GM23338 (cell line): ENCODE measurements around the gene CASP1. TPM values are rescaled to one million over a fixed set of nuclear protein-coding genes. Genes with fewer than 3 reads are reported as not detected.

Experiments used
- ATAC-seq: fragments of 200-7000 bp; cut with Tn5 transposase; 3 replicates; pipeline ENCODE4 v1.9.1; 2020
- DNase-seq: peaks from one replicate; pipeline ENCODE4 v3.0.0-alpha.2; 2015; ENCODE audit warnings: low spot score
- H2AFZ ChIP-seq: fragments of 200-600 bp; sonication (generic); 2 replicates; pipeline ENCODE4 v1.8.0; 2016; ENCODE audit warnings: antibody characterized with exemption, mild to moderate bottlenecking, moderate library complexity
- H3F3A ChIP-seq: fragments of 200-600 bp; sonication (generic); replicated peaks from 2 replicates; pipeline ENCODE4 v1.8.0; 2017; ENCODE audit warnings: antibody characterized with exemption, mixed run types, low read depth
- H3K27ac ChIP-seq: fragments of 200-600 bp; sonication (generic); 2 replicates; pipeline ENCODE4 v1.6.1; 2016; ENCODE audit warnings: low read depth
- H3K27me3 ChIP-seq: fragments of 200-600 bp; sonication (generic); 2 replicates; pipeline ENCODE4 v1.8.0; 2016; ENCODE audit warnings: mild to moderate bottlenecking, mixed run types, moderate library complexity; ENCODE audit not compliant: insufficient read depth
- H3K36me3 ChIP-seq: fragments of 200-600 bp; sonication (generic); 2 replicates; pipeline ENCODE4 v1.8.0; 2016; ENCODE audit warnings: mild to moderate bottlenecking; ENCODE audit not compliant: insufficient read depth
- H3K4me1 ChIP-seq: fragments of 200-600 bp; sonication (generic); 2 replicates; pipeline ENCODE4 v1.8.0; 2016; ENCODE audit warnings: mild to moderate bottlenecking, moderate library complexity; ENCODE audit not compliant: insufficient read depth
- H3K4me2 ChIP-seq: fragments of 200-600 bp; sonication (generic); 2 replicates; pipeline ENCODE4 v1.7.1; 2017; ENCODE audit warnings: mixed run types
- H3K4me3 ChIP-seq: fragments of 200-600 bp; sonication (generic); 2 replicates; pipeline ENCODE4 v1.6.1; 2016; ENCODE audit warnings: mixed run types
- H3K79me2 ChIP-seq: fragments of 200-600 bp; sonication (generic); replicated peaks from 2 replicates; pipeline ENCODE4 v1.8.0; 2017; ENCODE audit warnings: mild to moderate bottlenecking; ENCODE audit not compliant: insufficient read depth
- H3K9me2 ChIP-seq: fragments of 200-600 bp; sonication (generic); 2 replicates; pipeline ENCODE4 v1.8.0; 2017; ENCODE audit not compliant: insufficient read depth
- H4K20me1 ChIP-seq: fragments of 200-600 bp; sonication (generic); replicated peaks from 2 replicates; pipeline ENCODE4 v1.8.0; 2017; ENCODE audit warnings: mild to moderate bottlenecking; ENCODE audit not compliant: insufficient read depth
- H3K27ac Mint-ChIP-seq: 2 replicates; pipeline ENCODE4 v1.8.0; 2020; ENCODE audit warnings: inconsistent platforms, mild to moderate bottlenecking, moderate library complexity, mixed read lengths
- H3K27me3 Mint-ChIP-seq: 3 replicates; pipeline ENCODE4 v1.8.0; 2022; ENCODE audit warnings: low read depth, mild to moderate bottlenecking, moderate library complexity, mixed read lengths, inconsistent platforms; ENCODE audit not compliant: insufficient read depth, poor library complexity
- H3K36me3 Mint-ChIP-seq: 3 replicates; pipeline ENCODE4 v1.8.0; 2021; ENCODE audit warnings: low read depth, mild to moderate bottlenecking, inconsistent platforms, moderate library complexity, mixed read lengths
- H3K4me1 Mint-ChIP-seq: 3 replicates; pipeline ENCODE4 v1.8.0; 2020; ENCODE audit warnings: mild to moderate bottlenecking, inconsistent platforms, mixed read lengths
- H3K4me3 Mint-ChIP-seq: 3 replicates; pipeline ENCODE4 v1.8.0; 2021; ENCODE audit warnings: moderate library complexity, mild to moderate bottlenecking, inconsistent platforms, mixed read lengths
- H3K9me3 Mint-ChIP-seq: 3 replicates; pipeline ENCODE4 v1.8.0; 2020; ENCODE audit warnings: moderate library complexity, mild to moderate bottlenecking, inconsistent platforms, mixed read lengths
- CREB1 ChIP-seq: fragments of 250-450 bp; sonication (Bioruptor Pico); IDR thresholded peaks from 2 replicates; pipeline ENCODE4 v1.5.0; 2020; ENCODE audit warnings: low read depth, mild to moderate bottlenecking, moderate library complexity
- EZH2 ChIP-seq: fragments of 200-600 bp; sonication (generic); IDR thresholded peaks from one replicate; pipeline ENCODE4 v1.8.0; 2017; ENCODE audit warnings: antibody characterized with exemption, mild to moderate bottlenecking, low read depth; ENCODE audit not compliant: unreplicated experiment
- EZH2phosphoT487 ChIP-seq: fragments of 200-600 bp; sonication (generic); IDR thresholded peaks from one replicate; pipeline ENCODE4 v1.8.1; 2018; ENCODE audit warnings: antibody characterized with exemption; ENCODE audit not compliant: unreplicated experiment
- JUNB ChIP-seq: IDR thresholded peaks from one replicate; pipeline ENCODE4 v1.6.1; 2016; ENCODE audit warnings: antibody characterized with exemption; ENCODE audit not compliant: unreplicated experiment
- NANOG ChIP-seq: IDR thresholded peaks from 2 replicates; pipeline ENCODE4 v1.6.1; 2016; ENCODE audit warnings: antibody characterized with exemption, borderline replicate concordance
- POLR2AphosphoS5 ChIP-seq: IDR thresholded peaks from 2 replicates; pipeline ENCODE4 v1.6.1; 2016; ENCODE audit warnings: antibody characterized with exemption, low read depth
- STAT1 ChIP-seq: IDR thresholded peaks from one replicate; pipeline ENCODE4 v1.6.1; 2016; ENCODE audit warnings: antibody characterized with exemption; ENCODE audit not compliant: unreplicated experiment
- ZNF114 ChIP-seq: fragments of 250-450 bp; sonication (Bioruptor Pico); IDR thresholded peaks from 2 replicates; pipeline ENCODE4 v1.5.0; 2020; ENCODE audit warnings: mild to moderate bottlenecking, moderate library complexity
- ZNF331 ChIP-seq: fragments of 250-450 bp; sonication (Bioruptor Pico); IDR thresholded peaks from 2 replicates; pipeline ENCODE4 v1.5.0; 2020; ENCODE audit warnings: low read depth, mild to moderate bottlenecking, moderate library complexity
- polyA plus RNA-seq: library from polyadenylated mRNA; unstranded; fragments of >200 nt; fragmentation: Nextera tagmentation; extraction: Ambion mirVana; gene quantifications from 2 replicates; pipeline ENCODE4 v1.2.1, GENCODE V29; 2016
- total RNA-seq: library from RNA; depleted of rRNA; stranded (reverse); fragments of >200 nt; shearing (Covaris generic); gene quantifications from 2 replicates; pipeline ENCODE4 v1.2.3, GENCODE V29; 2014
- TF ChIP-seq, protein P1 (sequence below), 2 experiments: fragments of 200-600 bp in 1 of 2; sonication (generic) in 1 of 2; conservative IDR thresholded peaks; 2 replicates each; pipeline versions ENCODE4 v1.5.1 to v1.6.1; 2016 to 2017; ENCODE audit warnings: antibody characterized with exemption in 2 of 2, low read depth in 2 of 2, mild to moderate bottlenecking in 2 of 2, moderate library complexity in 1 of 2
- TF ChIP-seq, protein P2 (sequence below): fragments of 250-450 bp; sonication (Bioruptor Pico); IDR thresholded peaks from 2 replicates; pipeline ENCODE4 v1.5.0; 2020; ENCODE audit warnings: mild to moderate bottlenecking, moderate library complexity
- TF ChIP-seq, protein P3 (sequence below): IDR thresholded peaks from one replicate; pipeline ENCODE4 v1.6.1; 2018; ENCODE audit warnings: antibody characterized with exemption; ENCODE audit not compliant: unreplicated experiment
- TF ChIP-seq, protein P4 (sequence below): IDR thresholded peaks from 2 replicates; pipeline ENCODE4 v1.6.1; 2016; ENCODE audit warnings: antibody characterized with exemption

The CASP1 gene
- total and polyA plus RNA-seq, 2 experiments from 2014 or later: 0.10 TPM; not detected in 1

DNA sequence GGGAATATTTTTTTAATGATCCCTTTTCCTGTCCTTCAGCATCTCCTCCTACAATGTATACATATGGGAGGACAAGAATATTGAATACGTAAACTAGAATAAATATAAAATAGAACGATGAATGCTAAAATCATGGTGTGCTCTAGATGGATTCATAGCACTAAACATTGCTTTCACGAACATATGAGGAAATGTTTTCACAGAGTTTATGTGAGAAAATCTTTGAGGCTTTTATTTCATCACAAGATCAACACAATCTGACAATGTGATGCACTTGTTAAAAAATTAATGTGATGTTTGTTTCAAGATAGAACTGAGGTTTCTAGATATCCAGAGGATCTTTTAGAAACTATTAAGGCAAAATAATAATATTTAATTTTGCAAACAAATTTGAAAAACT, 7.2 kb upstream of the CASP1 start:
- no peaks in the 10 kb centered on the region; the same call in 1 of the 2 replicates for H3K4me1 ChIP-seq
- no peaks in the 10 kb centered on the region for H3K79me2 ChIP-seq
- H3F3A ChIP-seq: no peaks in the 10 kb centered on the region
- TF ChIP-seq CREB1 (CRISPR knock-in tag) (no peak), EZH2phosphoT487 (no peak), POLR2AphosphoS5 (no peak), ZNF114 (CRISPR knock-in tag) (no peak), NANOG (no peak), ZNF331 (CRISPR knock-in tag) (no peak), EZH2 (no peak), STAT1 (no peak), JUNB (no peak)
- TF ChIP-seq, protein P1, sequence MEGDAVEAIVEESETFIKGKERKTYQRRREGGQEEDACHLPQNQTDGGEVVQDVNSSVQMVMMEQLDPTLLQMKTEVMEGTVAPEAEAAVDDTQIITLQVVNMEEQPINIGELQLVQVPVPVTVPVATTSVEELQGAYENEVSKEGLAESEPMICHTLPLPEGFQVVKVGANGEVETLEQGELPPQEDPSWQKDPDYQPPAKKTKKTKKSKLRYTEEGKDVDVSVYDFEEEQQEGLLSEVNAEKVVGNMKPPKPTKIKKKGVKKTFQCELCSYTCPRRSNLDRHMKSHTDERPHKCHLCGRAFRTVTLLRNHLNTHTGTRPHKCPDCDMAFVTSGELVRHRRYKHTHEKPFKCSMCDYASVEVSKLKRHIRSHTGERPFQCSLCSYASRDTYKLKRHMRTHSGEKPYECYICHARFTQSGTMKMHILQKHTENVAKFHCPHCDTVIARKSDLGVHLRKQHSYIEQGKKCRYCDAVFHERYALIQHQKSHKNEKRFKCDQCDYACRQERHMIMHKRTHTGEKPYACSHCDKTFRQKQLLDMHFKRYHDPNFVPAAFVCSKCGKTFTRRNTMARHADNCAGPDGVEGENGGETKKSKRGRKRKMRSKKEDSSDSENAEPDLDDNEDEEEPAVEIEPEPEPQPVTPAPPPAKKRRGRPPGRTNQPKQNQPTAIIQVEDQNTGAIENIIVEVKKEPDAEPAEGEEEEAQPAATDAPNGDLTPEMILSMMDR (conservative IDR thresholded peaks at IDR 0.05; ENCODE audit: low read depth in 2 of 2): no peak
- TF ChIP-seq, protein P2, sequence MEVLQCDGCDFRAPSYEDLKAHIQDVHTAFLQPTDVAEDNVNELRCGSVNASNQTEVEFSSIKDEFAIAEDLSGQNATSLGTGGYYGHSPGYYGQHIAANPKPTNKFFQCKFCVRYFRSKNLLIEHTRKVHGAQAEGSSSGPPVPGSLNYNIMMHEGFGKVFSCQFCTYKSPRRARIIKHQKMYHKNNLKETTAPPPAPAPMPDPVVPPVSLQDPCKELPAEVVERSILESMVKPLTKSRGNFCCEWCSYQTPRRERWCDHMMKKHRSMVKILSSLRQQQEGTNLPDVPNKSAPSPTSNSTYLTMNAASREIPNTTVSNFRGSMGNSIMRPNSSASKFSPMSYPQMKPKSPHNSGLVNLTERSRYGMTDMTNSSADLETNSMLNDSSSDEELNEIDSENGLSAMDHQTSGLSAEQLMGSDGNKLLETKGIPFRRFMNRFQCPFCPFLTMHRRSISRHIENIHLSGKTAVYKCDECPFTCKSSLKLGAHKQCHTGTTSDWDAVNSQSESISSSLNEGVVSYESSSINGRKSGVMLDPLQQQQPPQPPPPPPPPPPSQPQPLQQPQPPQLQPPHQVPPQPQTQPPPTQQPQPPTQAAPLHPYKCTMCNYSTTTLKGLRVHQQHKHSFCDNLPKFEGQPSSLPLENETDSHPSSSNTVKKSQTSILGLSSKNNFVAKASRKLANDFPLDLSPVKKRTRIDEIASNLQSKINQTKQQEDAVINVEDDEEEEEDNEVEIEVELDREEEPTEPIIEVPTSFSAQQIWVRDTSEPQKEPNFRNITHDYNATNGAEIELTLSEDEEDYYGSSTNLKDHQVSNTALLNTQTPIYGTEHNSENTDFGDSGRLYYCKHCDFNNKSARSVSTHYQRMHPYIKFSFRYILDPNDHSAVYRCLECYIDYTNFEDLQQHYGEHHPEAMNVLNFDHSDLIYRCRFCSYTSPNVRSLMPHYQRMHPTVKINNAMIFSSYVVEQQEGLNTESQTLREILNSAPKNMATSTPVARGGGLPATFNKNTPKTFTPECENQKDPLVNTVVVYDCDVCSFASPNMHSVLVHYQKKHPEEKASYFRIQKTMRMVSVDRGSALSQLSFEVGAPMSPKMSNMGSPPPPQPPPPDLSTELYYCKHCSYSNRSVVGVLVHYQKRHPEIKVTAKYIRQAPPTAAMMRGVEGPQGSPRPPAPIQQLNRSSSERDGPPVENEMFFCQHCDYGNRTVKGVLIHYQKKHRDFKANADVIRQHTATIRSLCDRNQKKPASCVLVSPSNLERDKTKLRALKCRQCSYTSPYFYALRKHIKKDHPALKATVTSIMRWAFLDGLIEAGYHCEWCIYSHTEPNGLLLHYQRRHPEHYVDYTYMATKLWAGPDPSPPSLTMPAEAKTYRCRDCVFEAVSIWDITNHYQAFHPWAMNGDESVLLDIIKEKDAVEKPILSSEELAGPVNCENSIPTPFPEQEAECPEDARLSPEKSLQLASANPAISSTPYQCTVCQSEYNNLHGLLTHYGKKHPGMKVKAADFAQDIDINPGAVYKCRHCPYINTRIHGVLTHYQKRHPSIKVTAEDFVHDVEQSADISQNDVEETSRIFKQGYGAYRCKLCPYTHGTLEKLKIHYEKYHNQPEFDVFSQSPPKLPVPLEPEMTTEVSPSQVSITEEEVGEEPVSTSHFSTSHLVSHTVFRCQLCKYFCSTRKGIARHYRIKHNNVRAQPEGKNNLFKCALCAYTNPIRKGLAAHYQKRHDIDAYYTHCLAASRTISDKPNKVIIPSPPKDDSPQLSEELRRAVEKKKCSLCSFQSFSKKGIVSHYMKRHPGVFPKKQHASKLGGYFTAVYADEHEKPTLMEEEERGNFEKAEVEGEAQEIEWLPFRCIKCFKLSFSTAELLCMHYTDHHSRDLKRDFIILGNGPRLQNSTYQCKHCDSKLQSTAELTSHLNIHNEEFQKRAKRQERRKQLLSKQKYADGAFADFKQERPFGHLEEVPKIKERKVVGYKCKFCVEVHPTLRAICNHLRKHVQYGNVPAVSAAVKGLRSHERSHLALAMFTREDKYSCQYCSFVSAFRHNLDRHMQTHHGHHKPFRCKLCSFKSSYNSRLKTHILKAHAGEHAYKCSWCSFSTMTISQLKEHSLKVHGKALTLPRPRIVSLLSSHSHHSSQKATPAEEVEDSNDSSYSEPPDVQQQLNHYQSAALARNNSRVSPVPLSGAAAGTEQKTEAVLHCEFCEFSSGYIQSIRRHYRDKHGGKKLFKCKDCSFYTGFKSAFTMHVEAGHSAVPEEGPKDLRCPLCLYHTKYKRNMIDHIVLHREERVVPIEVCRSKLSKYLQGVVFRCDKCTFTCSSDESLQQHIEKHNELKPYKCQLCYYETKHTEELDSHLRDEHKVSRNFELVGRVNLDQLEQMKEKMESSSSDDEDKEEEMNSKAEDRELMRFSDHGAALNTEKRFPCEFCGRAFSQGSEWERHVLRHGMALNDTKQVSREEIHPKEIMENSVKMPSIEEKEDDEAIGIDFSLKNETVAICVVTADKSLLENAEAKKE (CRISPR knock-in tag): no peak
- TF ChIP-seq, protein P3, sequence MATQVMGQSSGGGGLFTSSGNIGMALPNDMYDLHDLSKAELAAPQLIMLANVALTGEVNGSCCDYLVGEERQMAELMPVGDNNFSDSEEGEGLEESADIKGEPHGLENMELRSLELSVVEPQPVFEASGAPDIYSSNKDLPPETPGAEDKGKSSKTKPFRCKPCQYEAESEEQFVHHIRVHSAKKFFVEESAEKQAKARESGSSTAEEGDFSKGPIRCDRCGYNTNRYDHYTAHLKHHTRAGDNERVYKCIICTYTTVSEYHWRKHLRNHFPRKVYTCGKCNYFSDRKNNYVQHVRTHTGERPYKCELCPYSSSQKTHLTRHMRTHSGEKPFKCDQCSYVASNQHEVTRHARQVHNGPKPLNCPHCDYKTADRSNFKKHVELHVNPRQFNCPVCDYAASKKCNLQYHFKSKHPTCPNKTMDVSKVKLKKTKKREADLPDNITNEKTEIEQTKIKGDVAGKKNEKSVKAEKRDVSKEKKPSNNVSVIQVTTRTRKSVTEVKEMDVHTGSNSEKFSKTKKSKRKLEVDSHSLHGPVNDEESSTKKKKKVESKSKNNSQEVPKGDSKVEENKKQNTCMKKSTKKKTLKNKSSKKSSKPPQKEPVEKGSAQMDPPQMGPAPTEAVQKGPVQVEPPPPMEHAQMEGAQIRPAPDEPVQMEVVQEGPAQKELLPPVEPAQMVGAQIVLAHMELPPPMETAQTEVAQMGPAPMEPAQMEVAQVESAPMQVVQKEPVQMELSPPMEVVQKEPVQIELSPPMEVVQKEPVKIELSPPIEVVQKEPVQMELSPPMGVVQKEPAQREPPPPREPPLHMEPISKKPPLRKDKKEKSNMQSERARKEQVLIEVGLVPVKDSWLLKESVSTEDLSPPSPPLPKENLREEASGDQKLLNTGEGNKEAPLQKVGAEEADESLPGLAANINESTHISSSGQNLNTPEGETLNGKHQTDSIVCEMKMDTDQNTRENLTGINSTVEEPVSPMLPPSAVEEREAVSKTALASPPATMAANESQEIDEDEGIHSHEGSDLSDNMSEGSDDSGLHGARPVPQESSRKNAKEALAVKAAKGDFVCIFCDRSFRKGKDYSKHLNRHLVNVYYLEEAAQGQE: no peak
- TF ChIP-seq, protein P4, sequence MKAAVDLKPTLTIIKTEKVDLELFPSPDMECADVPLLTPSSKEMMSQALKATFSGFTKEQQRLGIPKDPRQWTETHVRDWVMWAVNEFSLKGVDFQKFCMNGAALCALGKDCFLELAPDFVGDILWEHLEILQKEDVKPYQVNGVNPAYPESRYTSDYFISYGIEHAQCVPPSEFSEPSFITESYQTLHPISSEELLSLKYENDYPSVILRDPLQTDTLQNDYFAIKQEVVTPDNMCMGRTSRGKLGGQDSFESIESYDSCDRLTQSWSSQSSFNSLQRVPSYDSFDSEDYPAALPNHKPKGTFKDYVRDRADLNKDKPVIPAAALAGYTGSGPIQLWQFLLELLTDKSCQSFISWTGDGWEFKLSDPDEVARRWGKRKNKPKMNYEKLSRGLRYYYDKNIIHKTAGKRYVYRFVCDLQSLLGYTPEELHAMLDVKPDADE: no peak
- peaks cover 3% of the 10 kb centered on the region; the same call in 1 of the 3 replicates for H3K36me3 Mint-ChIP-seq
- ATAC-seq (no peak), DNase-seq (no peak)
- no peaks in the 10 kb centered on the region for H3K9me3 Mint-ChIP-seq
- no peak overlapping the region for H2AFZ ChIP-seq
- peaks cover 17% of the 10 kb centered on the region for H3K9me2 ChIP-seq
- H3K27me3 Mint-ChIP-seq: no peaks in the 10 kb centered on the region
- H3K4me3 ChIP-seq: no peak overlapping the region
- H3K27me3 ChIP-seq: no peaks in the 10 kb centered on the region
- H3K4me3 Mint-ChIP-seq: no peak overlapping the region
- no peak overlapping the region for H3K27ac ChIP-seq
- H3K36me3 ChIP-seq: no peaks in the 10 kb centered on the region
- no peaks in the 10 kb centered on the region for H4K20me1 ChIP-seq
- H3K4me1 Mint-ChIP-seq: no peaks in the 10 kb centered on the region; the same call in 2 of the 3 replicates
- H3K27ac Mint-ChIP-seq: no peak overlapping the region
- H3K4me2 ChIP-seq: no peak overlapping the region
